Measurements from ENCODE around the gene SWAP70.

SWAP70 gene

DNA sequence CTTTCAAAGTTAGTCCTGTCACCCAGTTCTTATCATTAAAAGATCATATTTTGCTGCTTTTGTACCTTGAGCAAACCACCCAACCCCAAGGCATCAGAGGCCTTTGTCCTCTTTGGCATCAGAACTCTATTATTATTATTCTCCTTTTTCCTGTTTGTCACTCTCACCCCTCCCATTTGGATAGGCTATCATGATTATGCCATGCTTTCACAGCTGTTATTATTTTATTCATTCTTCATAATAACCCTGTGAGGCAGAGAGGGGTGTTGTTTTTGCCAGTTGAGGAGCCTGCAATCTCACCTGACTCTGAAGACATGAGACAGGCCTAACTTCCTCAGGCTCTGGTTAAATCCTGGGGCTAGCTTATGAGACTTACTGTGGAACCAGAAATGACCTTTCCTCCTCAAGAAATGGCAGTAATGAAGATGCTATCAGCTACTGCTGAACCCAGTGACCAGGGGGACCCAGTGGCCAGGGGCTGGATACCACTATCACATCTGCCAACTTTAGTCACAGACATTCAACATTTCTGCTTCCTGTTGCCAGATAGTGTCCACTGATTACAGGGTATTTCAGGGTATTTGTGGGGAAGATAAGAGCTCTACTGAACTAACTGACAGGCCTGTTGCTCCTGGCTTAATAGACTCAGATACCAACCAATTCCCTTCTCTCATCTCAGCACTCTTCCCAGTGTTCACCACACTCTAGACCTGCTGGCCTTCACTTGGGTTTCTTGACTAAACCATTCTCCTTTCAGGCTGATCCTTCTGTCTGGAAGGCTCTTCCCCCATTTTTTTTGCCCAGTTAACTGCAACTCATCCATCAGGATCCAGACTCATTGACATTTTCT, 11.8 kb upstream of the SWAP70 start:
- no peak for DNase-seq

DNA sequence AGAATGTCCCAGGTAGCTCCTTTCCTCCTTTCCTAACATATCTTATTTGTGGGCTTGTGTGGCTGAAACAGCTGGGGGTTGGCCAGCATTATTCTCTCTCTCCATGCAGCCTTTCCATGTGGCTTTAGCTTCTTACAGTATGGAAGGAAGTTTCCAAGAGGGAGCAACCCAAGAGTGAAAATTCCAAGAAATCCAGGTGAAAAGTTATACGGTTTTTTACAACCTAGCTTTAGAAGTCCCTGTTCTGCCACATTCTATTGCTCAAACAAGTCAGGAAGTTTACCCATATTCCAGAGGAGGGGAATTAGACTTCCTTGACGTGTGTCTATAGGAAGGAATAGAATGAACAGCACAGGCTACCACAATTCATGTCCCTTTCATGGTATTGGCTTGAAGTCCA, 10.0 kb upstream of the SWAP70 start:
- no peak for DNase-seq

DNA sequence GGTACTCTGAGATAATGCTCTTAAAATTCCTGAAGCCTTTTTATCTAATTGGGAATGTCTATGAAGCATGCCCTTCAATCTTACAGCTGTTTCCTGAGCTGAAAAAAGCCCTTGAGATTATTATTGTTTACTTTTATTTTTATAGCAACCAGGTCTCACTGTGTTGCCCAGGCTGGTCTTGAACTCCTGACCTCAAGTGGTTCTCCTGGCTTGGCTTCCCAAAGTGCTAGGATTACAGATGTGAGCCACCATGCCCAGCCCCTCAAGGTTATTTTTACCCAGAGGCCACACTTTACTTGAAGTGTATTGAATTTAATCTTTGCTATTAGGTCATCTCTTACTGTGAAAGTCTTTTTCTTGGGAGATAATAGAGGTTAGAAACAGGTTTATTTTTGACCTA, 7.0 kb upstream of the SWAP70 start:
- no peak for DNase-seq

DNA sequence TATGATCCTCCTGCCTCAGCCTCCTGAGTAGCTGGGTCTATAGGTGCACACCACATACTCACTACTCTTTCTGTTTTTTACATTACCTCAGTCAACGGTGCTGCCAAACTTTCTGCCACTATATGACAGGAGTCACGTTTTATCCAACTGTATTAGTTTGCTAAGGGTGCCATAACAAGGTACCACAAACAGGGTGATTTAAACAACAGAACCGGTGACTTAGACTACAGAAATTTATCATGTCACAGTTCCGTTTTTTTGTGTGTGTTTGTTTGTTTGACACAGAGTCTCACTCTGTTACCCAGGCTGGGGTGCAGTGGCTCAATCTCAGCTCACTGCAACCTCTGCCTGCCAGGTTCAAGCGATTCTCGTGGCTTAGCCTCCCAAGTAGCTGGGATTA, 6.3 kb upstream of the SWAP70 start:
- DNase-seq: no peak

DNA sequence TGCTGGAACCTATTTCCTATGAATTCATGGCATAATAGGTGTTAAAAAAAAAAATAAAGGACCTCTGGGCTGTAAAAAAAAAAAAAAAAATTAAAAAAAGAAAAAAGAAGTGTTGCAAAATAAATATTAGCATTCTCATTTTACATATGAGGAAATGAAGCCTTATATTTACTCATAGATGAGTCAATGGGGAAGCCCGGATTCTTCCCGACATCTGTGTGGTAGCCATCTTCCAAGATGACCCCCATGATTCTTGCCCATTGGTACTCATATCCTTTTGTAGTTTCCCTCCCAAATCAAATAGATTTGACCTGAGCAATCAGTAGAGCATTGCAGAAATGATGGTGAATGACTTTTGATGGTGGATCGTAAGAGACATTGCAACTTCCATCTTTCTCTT, 3.0 kb upstream of the SWAP70 start:
- DNase-seq: no peak

DNA sequence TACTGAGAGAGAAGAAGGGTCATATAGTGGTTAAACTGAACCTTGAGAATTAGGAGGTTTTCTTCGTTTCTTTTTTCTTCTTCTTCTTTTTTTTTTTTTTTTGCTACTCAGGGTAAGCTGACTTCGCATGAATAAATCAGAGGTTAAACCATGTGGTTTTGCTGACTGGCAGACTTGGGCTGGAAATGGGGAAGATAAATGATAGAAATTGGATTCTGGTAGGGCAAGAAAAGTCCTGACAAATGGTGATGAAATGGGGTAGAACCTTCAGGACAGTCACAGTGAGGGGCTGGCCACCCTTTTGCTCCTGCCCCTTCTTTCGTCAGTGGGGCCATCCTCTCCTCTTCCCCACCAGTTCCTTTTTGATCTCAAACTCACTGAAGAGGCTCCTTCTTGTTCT, 1.6 kb upstream of the SWAP70 start:
- no peak for DNase-seq

DNA sequence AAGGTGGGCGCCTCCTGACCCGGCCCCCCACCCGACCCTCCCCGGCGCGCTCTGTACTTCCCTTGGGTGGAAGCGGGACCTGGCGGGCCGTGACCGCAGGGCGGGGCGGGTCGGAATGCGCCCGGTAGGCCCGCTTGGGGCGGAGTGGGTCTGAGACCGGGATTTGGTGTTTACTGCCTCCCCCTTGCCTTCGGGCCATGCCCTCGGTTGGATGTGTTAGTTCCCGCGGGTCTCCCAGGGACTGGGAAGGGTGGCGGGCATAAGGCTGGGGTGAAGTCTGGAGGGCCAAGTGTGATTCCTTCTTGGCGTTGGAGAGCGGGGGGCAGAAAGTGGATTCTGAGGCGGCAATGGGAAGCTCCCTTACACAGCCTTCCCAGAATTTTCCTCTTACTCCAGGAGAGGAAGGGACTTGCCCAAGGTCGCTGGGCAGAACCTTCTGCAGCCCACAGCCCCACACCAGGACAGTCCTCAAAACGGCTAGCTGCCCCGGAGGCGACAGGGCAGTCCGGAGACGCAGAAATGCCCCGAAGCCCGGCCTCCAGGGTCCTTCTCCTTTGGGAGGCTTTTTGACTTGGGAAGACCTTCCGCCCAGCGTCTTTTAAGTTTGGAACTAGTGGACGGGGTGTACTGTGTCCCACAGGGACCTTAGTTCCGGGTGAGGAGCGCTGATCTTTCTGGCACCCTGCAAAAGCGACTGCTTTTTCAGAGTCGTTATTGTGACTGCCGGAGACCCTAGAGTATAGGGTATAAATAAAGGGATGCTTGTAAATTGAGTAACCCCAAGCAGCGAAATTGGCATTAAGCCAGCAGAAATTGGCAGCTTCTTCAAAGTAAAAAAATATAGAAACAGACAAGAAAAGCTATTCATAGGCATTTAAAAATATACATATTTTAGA, 647 bp downstream of the SWAP70 start:
- peak; percentile 48 for DNase-seq

DNA sequence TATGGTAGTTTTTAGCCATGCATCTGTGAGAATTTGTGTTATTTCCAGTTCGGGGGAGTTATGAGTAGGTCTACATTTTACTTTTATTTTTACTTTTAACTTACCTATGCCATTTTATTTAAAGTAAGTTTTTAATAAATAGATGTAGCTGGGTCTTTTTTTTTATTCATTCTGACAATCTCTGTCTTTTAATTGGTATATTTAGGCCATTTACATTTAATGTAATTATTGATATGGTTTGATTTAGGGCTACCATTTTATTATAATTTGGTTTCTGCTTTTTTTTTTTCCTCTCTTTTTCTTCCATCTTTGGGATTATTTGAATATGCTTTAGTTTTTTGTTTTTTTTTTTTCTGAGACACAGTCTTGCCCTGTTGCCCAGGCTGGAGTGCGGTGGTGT, 1.9 kb downstream of the SWAP70 start:
- DNase-seq: no peak

DNA sequence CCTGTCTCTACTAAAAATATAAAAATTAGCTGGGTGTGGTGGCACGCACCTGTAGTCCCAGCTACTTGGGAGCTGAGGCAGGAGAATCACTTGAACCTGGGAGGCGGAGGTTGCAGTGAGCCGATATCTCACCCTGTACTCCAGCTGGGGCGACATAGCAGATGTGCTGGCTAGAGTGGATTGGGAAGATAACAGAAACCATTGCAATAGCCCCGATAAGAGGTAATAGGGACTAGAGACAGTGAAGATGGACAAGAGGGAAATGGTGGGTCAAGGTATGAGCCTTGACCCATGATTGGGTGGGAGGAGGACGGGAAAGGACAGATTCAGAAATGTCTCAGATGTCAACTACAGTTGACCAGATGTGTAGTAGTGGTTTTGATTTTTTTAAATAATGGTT, 6.1 kb downstream of the SWAP70 start:
- no peak for DNase-seq

DNA sequence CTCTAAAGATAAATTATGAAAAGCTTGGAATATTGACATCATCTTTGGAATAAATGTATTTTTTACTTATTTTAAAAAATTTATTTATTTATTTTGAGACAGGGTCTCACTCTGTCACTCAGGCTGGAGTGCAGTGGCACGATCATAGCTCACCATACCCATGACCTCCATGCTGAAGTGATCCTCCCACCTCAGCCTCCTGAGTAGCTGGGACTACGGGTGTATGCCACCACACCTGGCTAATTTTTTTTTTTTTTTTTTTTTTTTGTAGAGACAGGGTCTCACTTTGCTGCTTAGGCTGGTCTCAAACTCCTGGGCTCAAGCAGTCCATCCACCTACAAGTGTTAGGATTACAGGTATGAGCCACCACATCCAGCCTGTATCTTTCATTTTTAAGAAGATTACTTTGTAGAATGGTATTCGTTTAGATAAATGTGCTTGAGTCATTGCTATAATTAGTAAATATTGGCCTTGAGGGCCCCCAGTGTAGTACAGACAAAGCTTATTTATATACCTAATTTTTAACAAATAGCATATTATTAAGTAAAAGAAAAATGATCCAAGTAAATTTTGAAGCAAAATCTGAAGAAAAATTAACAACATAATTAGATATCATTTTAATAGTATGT, 8.5 kb downstream of the SWAP70 start:
- no peak for DNase-seq

DNA sequence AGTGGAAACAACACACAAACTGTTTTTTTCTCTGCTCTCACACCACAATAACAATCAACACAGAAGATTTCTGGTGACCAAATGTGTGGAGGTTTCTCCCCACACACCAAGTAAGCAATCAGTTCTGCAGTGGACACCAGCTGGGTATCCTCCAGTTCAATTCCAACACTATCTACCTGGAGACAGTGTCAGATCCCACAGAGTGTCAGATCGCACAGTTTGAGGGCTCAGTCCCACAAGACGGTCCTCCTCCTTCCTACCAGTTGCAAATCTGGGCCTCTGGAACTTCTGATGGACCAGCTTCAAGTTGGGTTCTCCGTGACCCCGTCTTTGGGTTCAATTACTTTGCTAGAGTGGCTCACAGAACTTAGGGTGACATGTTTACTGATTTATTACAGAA, 9.0 kb downstream of the SWAP70 start:
- DNase-seq: no peak

DNA sequence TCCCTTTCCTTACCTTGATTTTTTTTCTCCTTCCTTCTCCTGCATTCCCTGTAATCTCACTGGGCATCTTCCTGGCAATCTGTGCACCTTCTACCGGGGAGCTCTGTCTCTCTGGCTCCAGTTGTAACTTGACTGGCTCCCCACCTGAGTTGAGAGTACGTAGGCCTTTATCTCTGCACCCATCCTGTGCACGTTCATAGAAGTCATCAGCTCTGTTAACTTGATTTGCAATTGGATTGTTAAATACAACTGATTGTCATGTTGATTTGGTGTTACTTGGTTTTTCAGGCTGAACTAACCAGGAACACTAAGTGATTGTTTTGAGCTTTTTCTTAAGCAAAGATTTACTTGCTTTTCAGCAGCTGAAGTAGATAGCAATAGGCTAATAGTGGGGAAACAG, 11.8 kb downstream of the SWAP70 start:
- no peak for DNase-seq

DNA sequence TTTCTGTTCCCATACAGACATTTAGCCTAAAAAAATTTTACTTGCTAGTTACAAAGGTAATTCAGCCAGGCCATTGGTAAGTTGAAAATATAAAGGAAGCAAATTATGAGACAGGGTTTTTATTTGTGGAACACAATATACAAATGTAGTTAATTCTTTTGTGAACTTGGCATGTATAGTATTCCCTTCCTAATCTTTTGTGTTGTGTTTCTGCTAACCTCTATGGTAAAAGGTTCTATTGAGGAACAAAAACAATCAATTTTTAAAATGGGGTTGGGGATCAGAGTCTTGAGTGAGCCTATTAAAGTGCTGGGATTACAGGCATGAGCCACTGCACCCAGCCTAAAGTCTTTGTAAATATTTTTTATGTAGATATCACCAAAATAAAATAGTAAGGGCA, 14.1 kb downstream of the SWAP70 start:
- DNase-seq: no peak

DNA sequence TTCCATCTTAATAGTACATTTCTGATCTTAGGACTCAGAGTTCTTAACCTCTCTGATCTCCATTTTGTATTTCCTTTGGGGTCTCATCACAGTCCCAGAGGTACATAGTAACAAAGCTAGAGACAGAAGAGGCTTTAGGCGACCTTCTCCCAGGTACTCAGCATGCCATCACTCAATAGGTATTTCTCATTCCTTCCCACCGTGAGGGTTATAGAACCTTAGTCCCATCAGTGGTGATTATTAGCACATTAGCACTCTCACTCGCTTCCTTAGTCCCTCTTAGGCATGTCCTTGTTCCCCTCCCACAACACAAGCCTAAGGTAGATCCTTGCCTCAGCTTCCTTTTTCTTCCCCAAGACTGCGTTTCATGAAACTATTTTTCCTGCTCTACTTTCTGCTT, 14.7 kb downstream of the SWAP70 start:
- DNase-seq: no peak

DNA sequence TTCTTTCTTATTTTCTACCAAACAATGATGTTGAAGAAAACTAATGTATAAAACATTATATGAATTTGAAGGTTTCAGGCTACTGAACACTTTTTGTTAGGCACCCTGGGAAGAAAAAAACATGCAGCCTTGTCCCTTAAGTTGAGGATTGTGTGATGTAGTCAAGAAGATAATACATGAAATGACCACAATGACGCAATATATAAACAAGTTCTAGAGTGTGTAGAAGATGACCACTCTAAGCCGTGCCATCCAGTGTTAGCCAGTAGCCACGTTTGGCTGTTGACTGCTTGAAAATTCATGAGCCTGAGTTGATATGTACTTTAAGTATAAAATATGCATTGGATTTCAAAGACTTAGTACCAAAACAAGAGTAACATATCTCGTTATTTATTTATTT, 16.2 kb downstream of the SWAP70 start:
- DNase-seq: no peak

DNA sequence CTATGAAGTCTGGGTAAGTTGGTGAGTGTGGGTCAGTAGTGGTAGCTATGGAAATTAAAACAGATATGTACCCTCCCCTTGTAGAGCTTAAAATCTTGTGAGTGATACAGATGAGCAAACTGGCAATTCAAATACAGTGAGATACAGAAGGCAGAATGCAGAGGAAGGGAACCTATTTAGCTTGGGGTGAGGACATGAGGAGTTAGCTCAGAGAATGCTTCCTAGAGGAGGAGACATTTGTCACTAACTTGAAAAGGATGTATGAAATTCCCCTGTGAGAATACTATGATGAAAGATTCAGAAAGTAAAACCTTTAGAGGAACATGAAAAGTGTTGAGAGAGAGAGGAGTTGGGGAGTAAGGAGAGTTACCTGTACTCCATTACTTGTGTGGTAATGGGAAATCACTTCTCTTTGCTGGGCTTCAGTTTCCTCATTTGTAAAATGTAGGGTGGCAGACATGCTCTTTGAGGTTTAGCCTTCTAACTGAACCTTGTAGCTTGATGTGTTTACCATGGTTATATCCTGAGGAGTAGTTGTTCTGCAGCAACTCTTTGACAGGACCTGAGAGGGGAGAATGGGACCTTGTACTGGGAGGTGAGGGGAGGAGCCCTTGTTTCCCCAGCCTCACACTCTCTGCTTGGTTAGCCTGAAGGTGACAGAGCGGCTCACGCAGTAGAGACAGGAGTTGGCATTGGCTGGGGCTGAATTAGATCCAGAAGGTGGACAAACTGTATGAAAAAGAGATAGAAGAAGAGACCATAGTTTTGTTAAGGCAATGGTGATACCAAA, 17.9 kb downstream of the SWAP70 start:
- DNase-seq: no peak

DNA sequence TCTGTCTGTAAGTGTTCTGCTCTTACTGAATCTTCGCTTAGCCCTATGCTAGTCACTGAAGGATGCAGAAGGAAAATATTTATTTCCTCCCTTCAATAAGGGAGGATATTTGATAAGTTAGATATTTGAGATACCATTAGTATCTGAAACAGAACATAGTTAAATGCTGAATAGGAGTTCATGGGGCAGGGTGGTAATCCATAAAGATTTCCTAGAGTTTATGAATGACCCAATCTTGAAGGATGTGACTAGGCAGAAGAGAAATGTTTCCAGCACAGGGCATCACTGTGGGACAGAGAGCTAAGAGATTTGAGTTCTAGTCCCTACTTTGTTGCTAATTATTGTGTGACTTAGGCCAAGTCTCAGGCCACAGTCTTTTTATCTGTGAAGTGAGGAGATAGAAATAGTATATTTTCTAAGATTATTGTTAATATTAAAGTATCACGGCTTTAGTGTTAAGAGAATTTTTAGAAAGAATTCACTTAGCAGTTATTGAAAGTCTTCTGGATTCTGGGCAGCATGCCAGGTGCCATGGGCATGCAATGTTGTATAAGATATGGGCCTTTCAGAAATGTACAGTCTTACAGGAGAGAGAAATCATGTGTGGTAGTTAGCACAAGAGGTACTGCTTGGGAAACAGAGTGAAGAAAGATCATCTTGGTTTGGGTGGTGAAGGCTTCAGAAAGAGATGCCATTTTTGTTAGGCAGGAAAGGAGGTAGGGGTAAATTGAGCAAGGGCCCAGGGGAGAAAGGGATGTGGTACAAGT, 24.0 kb downstream of the SWAP70 start:
- no peak for DNase-seq

DNA sequence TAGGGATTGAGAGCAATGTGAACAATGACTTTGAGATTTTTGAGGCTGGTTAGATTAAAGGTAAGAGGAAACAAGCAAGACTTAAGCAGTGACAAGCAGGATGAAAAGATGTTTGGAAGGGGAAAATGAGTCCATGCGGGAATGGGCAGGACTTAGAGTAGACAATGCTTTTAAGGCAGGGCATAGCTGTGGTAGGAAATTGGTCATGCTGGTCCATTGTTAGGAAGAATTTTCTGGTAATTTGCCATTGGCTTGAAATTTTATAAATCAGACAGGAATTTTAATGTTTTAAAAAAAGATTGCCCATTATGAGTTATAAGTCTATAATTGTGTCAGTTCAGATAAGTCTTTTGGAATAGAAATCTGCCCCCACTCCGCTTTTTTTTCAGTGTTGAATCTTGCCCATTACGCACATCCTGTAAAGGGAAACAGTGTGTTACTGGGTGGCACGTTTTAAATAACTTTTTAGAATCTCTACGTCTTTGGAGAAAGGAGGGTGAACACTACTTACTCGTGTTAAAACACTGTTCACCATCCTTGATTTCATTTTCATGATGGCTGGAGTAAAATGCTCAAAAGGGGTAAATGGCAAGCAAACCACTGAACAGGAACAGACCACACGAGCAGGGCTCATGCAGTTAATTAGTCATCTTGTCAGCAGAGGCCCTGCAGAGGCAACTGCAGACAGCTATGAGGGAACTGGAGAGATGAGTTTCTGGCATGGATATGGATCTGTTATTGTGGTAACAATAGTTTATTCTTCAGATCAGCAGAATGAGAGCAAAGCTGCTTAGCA, 25.0 kb downstream of the SWAP70 start:
- DNase-seq: no peak

DNA sequence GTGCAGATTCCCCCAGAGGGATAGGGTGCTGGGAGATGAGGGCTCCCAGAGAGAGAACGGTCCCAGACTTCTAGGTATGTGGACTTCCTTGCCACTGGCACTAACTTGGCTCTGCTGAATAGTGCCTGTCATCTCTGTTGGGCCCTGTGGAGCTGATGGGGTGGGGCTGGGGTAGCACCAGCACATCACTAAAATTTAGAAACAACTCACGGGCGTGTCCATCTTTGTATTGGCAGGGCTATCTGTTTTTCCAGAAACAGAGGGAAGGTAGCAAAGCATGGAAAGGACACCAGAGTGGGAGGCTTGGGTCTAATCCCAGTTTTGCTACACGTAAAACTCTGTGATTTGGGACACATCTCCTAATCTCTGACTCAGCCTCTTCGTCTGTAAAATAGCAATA, 25.8 kb downstream of the SWAP70 start:
- DNase-seq: no peak

DNA sequence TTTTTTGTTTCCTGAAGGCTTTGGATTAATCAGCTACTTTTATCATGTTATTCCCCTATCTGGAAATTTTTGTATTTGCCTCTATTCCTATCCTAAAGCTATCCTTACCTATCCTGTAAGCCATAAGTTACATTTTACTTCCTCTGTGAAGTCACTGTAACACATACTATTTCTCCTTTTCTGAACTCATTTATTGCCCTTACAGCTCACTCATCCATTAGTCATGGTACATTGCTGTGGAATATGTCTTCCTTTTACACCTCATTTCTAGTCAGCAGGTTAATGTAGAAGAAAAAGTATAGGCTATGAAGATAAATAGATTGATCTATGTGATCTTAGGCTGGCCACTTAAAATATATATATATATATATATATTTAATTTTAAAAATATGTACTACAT, 28.0 kb downstream of the SWAP70 start:
- no peak for DNase-seq

DNA sequence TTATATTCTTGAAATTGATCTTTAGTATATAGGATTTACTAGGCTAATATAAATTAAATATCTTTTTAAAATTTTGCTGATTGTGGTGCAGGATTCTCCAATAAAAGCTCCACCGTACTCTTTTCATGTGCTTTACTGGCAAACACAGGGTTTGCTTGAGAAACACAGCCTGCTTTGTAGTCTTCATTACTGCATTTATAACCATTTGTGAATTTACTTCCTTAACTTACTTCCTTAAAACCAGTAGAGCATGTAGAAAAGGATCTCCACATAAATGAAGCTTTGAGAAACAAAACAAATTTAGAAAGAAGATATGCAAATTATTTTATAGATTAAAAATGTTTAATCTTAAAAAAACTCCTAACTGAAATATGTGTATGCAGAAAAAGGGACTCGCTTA, 28.8 kb downstream of the SWAP70 start:
- DNase-seq: no peak

Data from femur (tissue), 1 donor.